HCT116 (cell line): Measurements from ENCODE around the gene CHMP4B. TPM values are rescaled to one million over a fixed set of nuclear protein-coding genes. Genes with fewer than 3 reads are reported as not detected.

Experiments
- ATAC-seq: fragments of 200-7000 bp; cut with Tn5 transposase; 2 replicates; pipeline ENCODE4 v1.9.1; 2020; ENCODE audit warnings: mild to moderate bottlenecking, moderate library complexity
- BruUV-seq: library from RNA; stranded (reverse); fragments of 400-500 nt; replicated peaks from 2 replicates; lab custom pipeline; 2021; lab: Mats Ljungman, UMichigan
- CTCF ChIA-PET: fragments of 300-600 bp; sonication (Branson Sonifier 250); formaldehyde crosslinking; loops from one replicate; lab custom pipeline; 2021; ENCODE audit warnings: antibody characterized with exemption; lab: Charles Lee
- POLR2A ChIA-PET: fragments of 300-600, 350-600 bp; sonication (Branson Sonifier 250); formaldehyde crosslinking; loops from one replicate; lab custom pipeline; 2021; ENCODE audit warnings: antibody characterized with exemption; lab: Charles Lee
- RAD21 ChIA-PET, 2 experiments: fragments of 300-600 bp; sonication (Branson Sonifier 250); formaldehyde crosslinking; loops; one replicate each; lab custom pipeline; 2023; ENCODE audit warnings: low total read pairs in 2 of 2; ENCODE audit not compliant: uncharacterized antibody in 2 of 2, unreplicated experiment in 2 of 2, low non-redundant PET in 1 of 2; lab: Charles Lee
- DNase-seq: peaks from one replicate; pipeline ENCODE4 v3.0.0-alpha.2; 2010; ENCODE audit warnings: low read depth, low spot score
- H2AFZ ChIP-seq: fragments of 200-600 bp; shearing (Covaris generic), sonication (generic); 2 replicates; pipeline ENCODE4 v1.6.1; 2017; ENCODE audit warnings: low read depth, mixed run types, mixed read lengths, antibody characterized with exemption, low read length; ENCODE audit not compliant: poor library complexity, severe bottlenecking
- H3K27ac ChIP-seq: 2 replicates; pipeline ENCODE4 v1.5.1; 2012; ENCODE audit warnings: low read depth, low read length
- H3K27me3 ChIP-seq: fragments of 200-600 bp; sonication (generic); 2 replicates; pipeline ENCODE4 v1.6.1; 2016; ENCODE audit warnings: mixed run types, low read length, mixed read lengths; ENCODE audit not compliant: insufficient read depth
- H3K36me3 ChIP-seq, 2 experiments: fragments of 200-500 bp in 1 of 2; fragments of 200-600 bp in 1 of 2; sonication (Bioruptor generic) in 1 of 2; sonication (generic) in 1 of 2; 2 replicates each; pipeline versions ENCODE4 v1.5.1 to v1.6.1; 2014 to 2016; ENCODE audit warnings: low read length in 2 of 2, inconsistent platforms in 1 of 2, mixed read lengths in 1 of 2, mixed run types in 1 of 2; ENCODE audit not compliant: insufficient read depth in 2 of 2, control insufficient read depth in 1 of 2
- H3K4me1 ChIP-seq, 2 experiments: fragments of 200-600 bp in 1 of 2; sonication (generic) in 1 of 2; 2 replicates each; pipeline versions ENCODE4 v1.5.1 to v1.6.1; 2012 to 2017; ENCODE audit warnings: low read length in 2 of 2, inconsistent platforms in 1 of 2, mild to moderate bottlenecking in 1 of 2, mixed read lengths in 1 of 2, mixed run types in 1 of 2, moderate library complexity in 1 of 2; ENCODE audit not compliant: insufficient read depth in 2 of 2, control insufficient read depth in 1 of 2
- H3K4me2 ChIP-seq: fragments of 200-600 bp; sonication (generic); 2 replicates; pipeline ENCODE4 v1.6.1; 2017; ENCODE audit warnings: mixed run types, low read length, mixed read lengths
- H3K4me3 ChIP-seq, 2 experiments: fragments of 200-600 bp in 1 of 2; sonication (generic) in 1 of 2; replicated peaks in 1 of 2; 2 replicates each; pipeline ENCODE4 v1.5.1; 2011 to 2016; ENCODE audit warnings: low read length in 2 of 2, control low read depth in 1 of 2, low read depth in 1 of 2, mild to moderate bottlenecking in 1 of 2, mixed read lengths in 1 of 2, mixed run types in 1 of 2
- H3K79me2 ChIP-seq: fragments of 200-600 bp; sonication (generic); 2 replicates; pipeline ENCODE4 v1.6.1; 2017; ENCODE audit warnings: mild to moderate bottlenecking, mixed run types, low read length, moderate library complexity, mixed read lengths; ENCODE audit not compliant: insufficient read depth
- H3K9ac ChIP-seq: fragments of 200-600 bp; sonication (generic); 2 replicates; pipeline ENCODE4 v1.6.1; 2016; ENCODE audit warnings: low read length, mixed read lengths
- H3K9me2 ChIP-seq: fragments of 200-600 bp; sonication (generic), shearing (Covaris generic); 2 replicates; pipeline ENCODE4 v1.6.1; 2017; ENCODE audit warnings: mixed run types, mild to moderate bottlenecking, moderate library complexity; ENCODE audit not compliant: insufficient read depth
- H3K9me3 ChIP-seq, 2 experiments: fragments of 200-500 bp in 1 of 2; fragments of 200-600 bp in 1 of 2; sonication (Bioruptor generic) in 1 of 2; sonication (generic) in 1 of 2; 2 replicates each; pipeline ENCODE4 v1.6.1; 2014 to 2017; ENCODE audit warnings: low read length in 2 of 2, mixed read lengths in 2 of 2, inconsistent platforms in 1 of 2, low read depth in 1 of 2, mild to moderate bottlenecking in 1 of 2, mixed run types in 1 of 2, moderate library complexity in 1 of 2; ENCODE audit not compliant: control insufficient read depth in 1 of 2, insufficient read depth in 1 of 2
- H4K20me1 ChIP-seq: fragments of 200-600 bp; sonication (generic), shearing (Covaris generic); 2 replicates; pipeline ENCODE4 v1.6.1; 2017; ENCODE audit warnings: mixed run types, mild to moderate bottlenecking, moderate library complexity; ENCODE audit not compliant: insufficient read depth
- CEBPB ChIP-seq: IDR thresholded peaks from 2 replicates; pipeline ENCODE4 v1.6.1; 2012; ENCODE audit warnings: low read depth
- EGR1 ChIP-seq: IDR thresholded peaks from 2 replicates; pipeline ENCODE4 v1.6.1; 2012; ENCODE audit warnings: low read depth
- ELF1 ChIP-seq: IDR thresholded peaks from 2 replicates; pipeline ENCODE4 v1.6.1; 2012; ENCODE audit warnings: low read depth, borderline replicate concordance
- FOSL1 ChIP-seq: IDR thresholded peaks from 2 replicates; pipeline ENCODE4 v1.6.1; 2012; ENCODE audit warnings: low read depth
- POLR2A ChIP-seq: IDR thresholded peaks from 2 replicates; pipeline ENCODE4 v1.7.0; 2011; ENCODE audit warnings: borderline replicate concordance; ENCODE audit not compliant: insufficient read depth, insufficient read length; ENCODE audit errors: extremely low read depth
- SIN3A ChIP-seq: IDR thresholded peaks from 2 replicates; pipeline ENCODE4 v1.6.1; 2012; ENCODE audit warnings: low read depth
- TCF7L2 ChIP-seq: IDR thresholded peaks from 2 replicates; pipeline ENCODE4 v1.7.0; 2011; ENCODE audit warnings: borderline replicate concordance, inconsistent platforms; ENCODE audit not compliant: insufficient read depth, insufficient read length; ENCODE audit errors: extremely low read depth
- YY1 ChIP-seq: IDR thresholded peaks from 2 replicates; pipeline ENCODE4 v1.6.1; 2011; ENCODE audit warnings: low read length, low read depth, moderate library complexity, mild to moderate bottlenecking; ENCODE audit not compliant: insufficient replicate concordance; ENCODE audit errors: extremely low read depth
- ZNF274 ChIP-seq: fragments of 200-500 bp; sonication (Bioruptor generic); IDR thresholded peaks from 2 replicates; pipeline ENCODE4 v1.6.1; 2014; ENCODE audit warnings: mild to moderate bottlenecking, low read depth, low read length, inconsistent platforms
- intact Hi-C: fragments of 100-400 bp; cut with micrococcal nuclease; formaldehyde crosslinking; loops from 2 replicates; pipeline ENCODE4 v1.10.0; 2022
- total RNA-seq: library from RNA; stranded (reverse); gene quantifications from one replicate; pipeline ENCODE4 v1.2.1, GENCODE V29; 2021; ENCODE audit not compliant: unreplicated experiment
- TF ChIP-seq, protein P1 (sequence below): IDR thresholded peaks from 2 replicates; pipeline ENCODE4 v1.6.1; 2012
- TF ChIP-seq, protein P2 (sequence below): IDR thresholded peaks from 2 replicates; pipeline ENCODE4 v1.6.1; 2011; ENCODE audit warnings: mild to moderate bottlenecking, low read length, moderate library complexity; ENCODE audit not compliant: insufficient replicate concordance; ENCODE audit errors: extremely low read depth

CHMP4B gene
- total RNA-seq, 1 experiment from 2014 or later: 56.9 TPM

DNA sequence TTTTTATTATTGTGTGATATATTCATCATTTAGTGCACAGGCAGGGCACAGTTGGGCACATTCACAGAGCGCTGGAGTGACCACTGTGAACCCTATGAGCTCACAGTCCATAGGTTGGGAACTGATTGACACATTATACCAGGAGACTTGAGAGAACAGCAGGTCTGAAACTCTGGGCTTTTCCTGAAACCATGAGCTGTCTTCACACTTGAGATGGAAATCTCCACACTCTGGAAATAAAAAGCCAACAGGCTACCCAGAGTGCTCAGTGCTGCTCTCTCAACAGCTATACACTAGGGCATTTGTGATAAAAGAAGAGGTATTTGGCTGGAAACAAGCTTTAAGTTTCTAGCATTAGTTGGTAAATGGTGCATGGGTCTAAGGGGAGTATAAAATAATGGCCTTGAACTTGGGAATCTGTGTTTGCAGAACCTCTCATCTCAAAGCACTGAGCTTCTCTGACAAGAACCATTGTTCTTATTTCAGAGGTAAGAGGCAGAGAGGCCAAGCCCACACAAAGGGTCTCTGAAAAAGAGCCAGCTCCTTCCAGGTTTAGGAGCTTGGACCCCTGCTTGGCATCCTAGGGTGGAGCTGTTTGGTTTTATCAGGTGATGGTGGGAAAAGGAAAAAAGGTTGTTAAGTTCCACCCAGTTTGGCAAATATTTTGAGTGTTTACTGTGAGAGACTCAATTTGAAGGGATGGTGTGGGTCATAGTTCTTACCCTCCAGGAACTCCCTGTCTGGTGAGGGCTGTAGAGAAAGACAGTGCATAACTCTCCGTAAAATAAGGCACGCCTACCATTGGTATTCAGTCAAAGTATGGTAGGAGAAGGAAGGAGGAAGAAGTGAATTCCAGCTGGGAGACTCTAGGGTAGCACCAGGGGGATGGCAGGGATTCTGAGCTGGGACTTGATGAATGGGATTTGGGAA is 14.5 kb downstream of the CHMP4B start:
- Histone ChIP-seq H3K9ac (no peak overlapping the region), H3K27ac (no peak overlapping the region), H3K9me3 (no peaks in the 10 kb centered on the region), H3K4me2 (no peak overlapping the region), H4K20me1 (no peaks in the 10 kb centered on the region), H3K79me2 (peaks cover 68% of the 10 kb centered on the region), H3K4me1 (peaks cover 11 to 14% of the 10 kb centered on the region in 2 experiments), H2AFZ (no peak overlapping the region), H3K4me3 (no peak overlapping the region), H3K27me3 (no peaks in the 10 kb centered on the region), H3K9me2 (no peaks in the 10 kb centered on the region), H3K36me3 (no peaks in the 10 kb centered on the region)
- DNase-seq (no peak), ATAC-seq (no peak)
- ChIA-PET POLR2A (no interaction called here), RAD21 (no interaction called here), CTCF (no interaction called here)
- TF ChIP-seq TCF7L2 (no peak), SIN3A (no peak), ELF1 (no peak), YY1 (no peak), CEBPB (no peak), EGR1 (no peak), POLR2A (no peak), ZNF274 (no peak), FOSL1 (no peak)
- TF ChIP-seq, protein P1, sequence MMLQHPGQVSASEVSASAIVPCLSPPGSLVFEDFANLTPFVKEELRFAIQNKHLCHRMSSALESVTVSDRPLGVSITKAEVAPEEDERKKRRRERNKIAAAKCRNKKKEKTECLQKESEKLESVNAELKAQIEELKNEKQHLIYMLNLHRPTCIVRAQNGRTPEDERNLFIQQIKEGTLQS: no peak
- TF ChIP-seq, protein P2, sequence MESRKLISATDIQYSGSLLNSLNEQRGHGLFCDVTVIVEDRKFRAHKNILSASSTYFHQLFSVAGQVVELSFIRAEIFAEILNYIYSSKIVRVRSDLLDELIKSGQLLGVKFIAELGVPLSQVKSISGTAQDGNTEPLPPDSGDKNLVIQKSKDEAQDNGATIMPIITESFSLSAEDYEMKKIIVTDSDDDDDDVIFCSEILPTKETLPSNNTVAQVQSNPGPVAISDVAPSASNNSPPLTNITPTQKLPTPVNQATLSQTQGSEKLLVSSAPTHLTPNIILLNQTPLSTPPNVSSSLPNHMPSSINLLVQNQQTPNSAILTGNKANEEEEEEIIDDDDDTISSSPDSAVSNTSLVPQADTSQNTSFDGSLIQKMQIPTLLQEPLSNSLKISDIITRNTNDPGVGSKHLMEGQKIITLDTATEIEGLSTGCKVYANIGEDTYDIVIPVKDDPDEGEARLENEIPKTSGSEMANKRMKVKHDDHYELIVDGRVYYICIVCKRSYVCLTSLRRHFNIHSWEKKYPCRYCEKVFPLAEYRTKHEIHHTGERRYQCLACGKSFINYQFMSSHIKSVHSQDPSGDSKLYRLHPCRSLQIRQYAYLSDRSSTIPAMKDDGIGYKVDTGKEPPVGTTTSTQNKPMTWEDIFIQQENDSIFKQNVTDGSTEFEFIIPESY: no peak
- intact Hi-C loops: no loop called here
- no TSS peak for BruUV-seq
